Mesenchymal stem cell (in vitro differentiated cells and primary cell): ENCODE data around the gene DYNC2LI1.

Source experiments
- DNase-seq: peaks from one replicate; pipeline ENCODE4 v3.0.0-alpha.2; 2013
- H2AFZ ChIP-seq: one replicate; pipeline ENCODE4 v1.6.1; 2013; ENCODE audit warnings: low read depth, mild to moderate bottlenecking, control low read depth, inconsistent platforms, low read length, moderate library complexity
- H2AK5ac ChIP-seq: 2 replicates; pipeline ENCODE4 v1.6.1; 2013; ENCODE audit warnings: low read length, moderate library complexity, mild to moderate bottlenecking, inconsistent platforms; ENCODE audit not compliant: severe bottlenecking
- H2BK120ac ChIP-seq: one replicate; pipeline ENCODE4 v1.6.1; 2013; ENCODE audit warnings: low read depth, mild to moderate bottlenecking, inconsistent platforms, low read length, moderate library complexity
- H2BK12ac ChIP-seq, 2 experiments: one replicate each; pipeline ENCODE4 v1.6.1; 2013; ENCODE audit warnings: inconsistent platforms in 2 of 2, low read length in 2 of 2, mild to moderate bottlenecking in 2 of 2, moderate library complexity in 2 of 2, control low read depth in 1 of 2
- H2BK15ac ChIP-seq: one replicate; pipeline ENCODE4 v1.6.1; 2013; ENCODE audit warnings: mild to moderate bottlenecking, low read depth, inconsistent platforms; ENCODE audit not compliant: poor library complexity, severe bottlenecking
- H2BK5ac ChIP-seq: 2 replicates; pipeline ENCODE4 v1.6.1; 2013; ENCODE audit warnings: low read depth, mild to moderate bottlenecking, low read length, control low read depth, inconsistent platforms; ENCODE audit not compliant: poor library complexity, severe bottlenecking
- H3K14ac ChIP-seq, 2 experiments: one replicate each; pipeline ENCODE4 v1.6.1; 2013; ENCODE audit warnings: inconsistent platforms in 2 of 2, low read length in 2 of 2, control low read depth in 1 of 2, mild to moderate bottlenecking in 1 of 2, moderate library complexity in 1 of 2
- H3K18ac ChIP-seq, 2 experiments: one replicate each; pipeline ENCODE4 v1.6.1; 2013; ENCODE audit warnings: inconsistent platforms in 2 of 2, low read length in 2 of 2, control low read depth in 1 of 2, low read depth in 1 of 2, mild to moderate bottlenecking in 1 of 2
- H3K23ac ChIP-seq, 2 experiments: one replicate each; pipeline ENCODE4 v1.6.1; 2013; ENCODE audit warnings: inconsistent platforms in 2 of 2, low read length in 2 of 2, mild to moderate bottlenecking in 2 of 2, moderate library complexity in 2 of 2, control low read depth in 1 of 2
- H3K27ac ChIP-seq: 2 replicates; pipeline ENCODE4 v1.5.1; 2013; ENCODE audit warnings: mild to moderate bottlenecking, moderate library complexity, low read length, control low read depth, inconsistent platforms; ENCODE audit not compliant: poor library complexity, severe bottlenecking
- H3K27me3 ChIP-seq, 2 experiments: 2 replicates each; pipeline versions ENCODE4 v1.6.1 to v1.7.0; 2013; ENCODE audit warnings: low read length in 2 of 2, mild to moderate bottlenecking in 2 of 2, moderate library complexity in 2 of 2, control low read depth in 1 of 2, inconsistent platforms in 1 of 2; ENCODE audit not compliant: control insufficient read depth in 1 of 2, insufficient read depth in 1 of 2
- H3K36me3 ChIP-seq, 2 experiments: 2 replicates each; pipeline versions ENCODE4 v1.6.1 to v1.7.0; 2013; ENCODE audit warnings: low read length in 2 of 2, control low read depth in 1 of 2, inconsistent platforms in 1 of 2, low read depth in 1 of 2, mild to moderate bottlenecking in 1 of 2; ENCODE audit not compliant: insufficient read depth in 2 of 2, control insufficient read depth in 1 of 2
- H3K4ac ChIP-seq, 2 experiments: one replicate each; pipeline ENCODE4 v1.6.1; 2013; ENCODE audit warnings: inconsistent platforms in 2 of 2, low read length in 2 of 2, mild to moderate bottlenecking in 2 of 2, moderate library complexity in 2 of 2, control low read depth in 1 of 2, low read depth in 1 of 2
- H3K4me1 ChIP-seq: 2 replicates; pipeline ENCODE4 v1.6.1; 2013; ENCODE audit warnings: low read depth, low read length, control low read depth; ENCODE audit not compliant: control insufficient read depth, insufficient read depth
- H3K4me2 ChIP-seq: 2 replicates; pipeline ENCODE4 v1.6.1; 2013; ENCODE audit warnings: low read length, mild to moderate bottlenecking, inconsistent platforms; ENCODE audit not compliant: poor library complexity, severe bottlenecking
- H3K4me3 ChIP-seq, 2 experiments: 2 replicates each; pipeline versions ENCODE4 v1.5.1 to v1.7.0; 2013; ENCODE audit warnings: low read length in 2 of 2, mild to moderate bottlenecking in 2 of 2, control low read depth in 1 of 2, low read depth in 1 of 2; ENCODE audit not compliant: insufficient read depth in 1 of 2
- H3K79me1 ChIP-seq: replicated peaks from 2 replicates; pipeline ENCODE4 v1.6.1; 2013; ENCODE audit warnings: mild to moderate bottlenecking, control low read depth, low read length, inconsistent platforms; ENCODE audit not compliant: poor library complexity, severe bottlenecking
- H3K9ac ChIP-seq: 2 replicates; pipeline ENCODE4 v1.7.0; 2013; ENCODE audit warnings: mild to moderate bottlenecking, low read length, moderate library complexity
- H3K9me3 ChIP-seq: 2 replicates; pipeline ENCODE4 v1.7.0; 2013; ENCODE audit warnings: mild to moderate bottlenecking, low read length; ENCODE audit not compliant: control insufficient read depth
- H4K8ac ChIP-seq: one replicate; pipeline ENCODE4 v1.6.1; 2013; ENCODE audit warnings: inconsistent platforms, mild to moderate bottlenecking, low read length, moderate library complexity
- H4K91ac ChIP-seq: one replicate; pipeline ENCODE4 v1.6.1; 2013; ENCODE audit warnings: mild to moderate bottlenecking, low read length, inconsistent platforms
- WGBS: methylation state at CpG from one replicate; pipeline ENCODE4 v1.1.7; 2013; ENCODE audit warnings: mixed read lengths; 5-methylcytosine and 5-hydroxymethylcytosine counted together

The DYNC2LI1 gene

GRCh38 chr2:43845181-43845580, 71.3 kb downstream of the DYNC2LI1 start:
- H3K4me3 ChIP-seq: no peak overlapping the region
- no peaks in the 10 kb centered on the region for H3K4me1 ChIP-seq
- H3K9ac ChIP-seq: no peak overlapping the region
- H3K4ac ChIP-seq: no peak overlapping the region
- no peak for DNase-seq
- no peak overlapping the region for H3K27ac ChIP-seq
- H3K9me3 ChIP-seq: no peaks in the 10 kb centered on the region
- H3K14ac ChIP-seq: no peak overlapping the region
- H2BK15ac ChIP-seq: no peak overlapping the region
- peaks cover 19 to 74% of the 10 kb centered on the region in 2 experiments for H3K27me3 ChIP-seq
- WGBS: no CpG with 5 or more reads among the region's 1 CpG
- H4K8ac ChIP-seq: no peak overlapping the region
- H2BK5ac ChIP-seq: no peak overlapping the region
- H2BK12ac ChIP-seq: no peak overlapping the region
- H3K23ac ChIP-seq: no peak overlapping the region
- H2BK120ac ChIP-seq: no peak overlapping the region
- no peak overlapping the region for H3K18ac ChIP-seq
- H2AFZ ChIP-seq: no peak overlapping the region
- no peak overlapping the region for H2AK5ac ChIP-seq
- no peaks in the 10 kb centered on the region for H3K36me3 ChIP-seq
- no peak overlapping the region for H4K91ac ChIP-seq
- H3K4me2 ChIP-seq: no peak overlapping the region
- H3K79me1 ChIP-seq: no peaks in the 10 kb centered on the region

- H3K23ac ChIP-seq: no peak overlapping the region
- no peak overlapping the region for H2BK15ac ChIP-seq
- no peak overlapping the region for H3K4ac ChIP-seq
- H2BK120ac ChIP-seq: no peak overlapping the region
- H3K79me1 ChIP-seq: no peaks in the 10 kb centered on the region
- H3K4me1 ChIP-seq: no peaks in the 10 kb centered on the region
- no peaks in the 10 kb centered on the region for H3K36me3 ChIP-seq
- no peak overlapping the region for H3K14ac ChIP-seq
- H4K91ac ChIP-seq: no peak overlapping the region
- no peak overlapping the region for H2AK5ac ChIP-seq
- no peak overlapping the region for H3K4me3 ChIP-seq
- H3K4me2 ChIP-seq: no peak overlapping the region
- no peaks in the 10 kb centered on the region for H3K9me3 ChIP-seq
- peaks cover 19 to 65% of the 10 kb centered on the region in 2 experiments for H3K27me3 ChIP-seq
- no peak overlapping the region for H2BK5ac ChIP-seq
- DNase-seq: no peak
- H3K27ac ChIP-seq: no peak overlapping the region
- no peak overlapping the region for H3K9ac ChIP-seq
- 96% methylated on average over 5 of the region's 5 CpGs for WGBS
- H3K18ac ChIP-seq: no peak overlapping the region
- H4K8ac ChIP-seq: no peak overlapping the region
- no peak overlapping the region for H2BK12ac ChIP-seq
- H2AFZ ChIP-seq: no peak overlapping the region
Observed at GRCh38 chr2:43846140-43846793, 72.4 kb downstream of the DYNC2LI1 start.

- Histone ChIP-seq H3K4ac (no peak overlapping the region), H2BK12ac (no peak overlapping the region), H3K4me3 (no peak overlapping the region), H3K4me1 (no peaks in the 10 kb centered on the region), H3K14ac (no peak overlapping the region), H3K36me3 (no peaks in the 10 kb centered on the region), H2BK15ac (no peak overlapping the region), H4K91ac (no peak overlapping the region), H2AFZ (no peak overlapping the region), H3K18ac (no peak overlapping the region), H3K27me3 (peaks cover 21 to 62% of the 10 kb centered on the region in 2 experiments), H3K27ac (no peak overlapping the region), H2BK120ac (no peak overlapping the region), H2BK5ac (no peak overlapping the region), H3K4me2 (no peak overlapping the region), H3K9ac (no peak overlapping the region), H3K9me3 (no peaks in the 10 kb centered on the region), H4K8ac (no peak overlapping the region), H3K79me1 (no peaks in the 10 kb centered on the region), H2AK5ac (no peak overlapping the region), H3K23ac (no peak overlapping the region)
- peak; percentile 36 for DNase-seq
- 82% methylated on average over 1 of the region's 1 CpG for WGBS
Observed at GRCh38 chr2:43848214-43848613, 74.4 kb downstream of the DYNC2LI1 start.

GRCh38 chr2:43851011-43851980, 77.5 kb downstream of the DYNC2LI1 start:
- Histone ChIP-seq H3K14ac (no peak overlapping the region), H2BK15ac (no peak overlapping the region), H3K4ac (no peak overlapping the region), H3K18ac (no peak overlapping the region), H2BK5ac (no peak overlapping the region), H2BK120ac (no peak overlapping the region), H3K9me3 (no peaks in the 10 kb centered on the region), H2BK12ac (no peak overlapping the region), H3K4me2 (no peak overlapping the region), H4K8ac (no peak overlapping the region), H3K27ac (no peak overlapping the region), H3K9ac (no peak overlapping the region), H2AK5ac (no peak overlapping the region), H3K27me3 (peaks cover 38 to 68% of the 10 kb centered on the region in 2 experiments), H3K4me1 (no peaks in the 10 kb centered on the region), H3K79me1 (no peaks in the 10 kb centered on the region), H4K91ac (no peak overlapping the region), H2AFZ (no peak overlapping the region), H3K23ac (no peak overlapping the region), H3K4me3 (no peak overlapping the region), H3K36me3 (no peaks in the 10 kb centered on the region)
- WGBS: 90% methylated on average over 20 of the region's 20 CpGs
- no peak for DNase-seq
